Measurements from ENCODE around the gene UVRAG. TPM values are rescaled to one million over a fixed set of nuclear protein-coding genes. Genes with fewer than 3 reads are reported as not detected.
"Not testable (repeated sequence)": the region's sequence is repeated elsewhere in the genome, so short reads cannot be mapped to it uniquely, and the experiment has no call there.

UVRAG gene
- total RNA-seq, 4 donors from 2014 or later: 27.3 to 38.7 (median 33.6) TPM

DNA sequence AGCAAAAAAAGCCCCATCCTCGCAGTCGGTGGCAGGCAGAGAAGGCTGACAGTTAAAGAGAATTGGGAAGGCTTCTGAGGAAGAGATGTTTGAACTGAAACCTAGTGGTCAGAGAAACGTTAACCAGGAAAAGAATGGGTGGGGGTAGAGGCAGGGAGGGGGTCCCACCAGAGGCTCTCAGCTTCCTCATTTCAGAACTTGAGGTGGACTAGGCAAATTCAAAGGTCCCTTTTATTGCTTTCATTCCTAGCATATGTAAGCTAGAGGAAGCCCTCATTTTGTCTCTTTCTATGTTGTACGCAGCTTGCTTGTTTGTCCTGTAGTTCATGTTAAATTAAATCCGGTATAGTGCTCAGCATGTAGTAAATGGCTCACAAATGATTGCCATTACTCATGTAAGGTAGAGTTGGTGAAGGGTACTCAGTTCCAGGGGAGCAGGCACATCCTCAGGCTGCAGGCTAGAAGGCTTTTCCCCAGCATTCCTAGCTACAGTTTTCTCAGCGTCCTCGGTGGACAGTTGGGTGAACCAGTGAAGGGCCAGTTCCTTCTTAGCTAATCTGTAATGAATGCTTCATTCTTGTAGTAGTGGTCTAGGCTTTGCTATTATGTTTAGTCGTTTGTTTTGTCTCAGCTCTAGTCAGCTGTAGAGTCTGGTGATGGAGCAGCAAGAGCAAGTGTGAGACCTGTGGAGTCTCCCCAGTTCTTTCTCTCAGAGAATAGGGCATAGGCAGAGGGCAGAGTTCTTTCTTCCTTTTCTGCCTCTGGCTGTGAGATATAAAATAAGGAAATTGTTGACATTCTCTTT is 58.6 kb downstream of the UVRAG start:
- no peak for DNase-seq (ENCODE audit: low spot score in 2 of 2)
- H3K4me3 ChIP-seq: no peak overlapping the region
- H3K36me3 ChIP-seq: no peaks in the 10 kb centered on the region
- WGBS, 2 donors: 34 to 50% methylated on average over 8 of the region's 8 CpGs
- no peaks in the 10 kb centered on the region for H3K9me3 ChIP-seq
- no peaks in the 10 kb centered on the region for H3K27me3 ChIP-seq
- H3K27ac ChIP-seq: peak overlapping the region in 2 of 4 donors; percentile 43 to 52
- H3K4me1 ChIP-seq: peaks cover 0 to 60% (median 27%) of the 10 kb centered on the region in 4 donors
- no peak for TF ChIP-seq CTCF (IDR thresholded peaks at IDR 0.05)
- no peak for TF ChIP-seq EP300 (IDR thresholded peaks at IDR 0.05)
- TF ChIP-seq POLR2A (IDR thresholded peaks at IDR 0.05): no peak

DNA sequence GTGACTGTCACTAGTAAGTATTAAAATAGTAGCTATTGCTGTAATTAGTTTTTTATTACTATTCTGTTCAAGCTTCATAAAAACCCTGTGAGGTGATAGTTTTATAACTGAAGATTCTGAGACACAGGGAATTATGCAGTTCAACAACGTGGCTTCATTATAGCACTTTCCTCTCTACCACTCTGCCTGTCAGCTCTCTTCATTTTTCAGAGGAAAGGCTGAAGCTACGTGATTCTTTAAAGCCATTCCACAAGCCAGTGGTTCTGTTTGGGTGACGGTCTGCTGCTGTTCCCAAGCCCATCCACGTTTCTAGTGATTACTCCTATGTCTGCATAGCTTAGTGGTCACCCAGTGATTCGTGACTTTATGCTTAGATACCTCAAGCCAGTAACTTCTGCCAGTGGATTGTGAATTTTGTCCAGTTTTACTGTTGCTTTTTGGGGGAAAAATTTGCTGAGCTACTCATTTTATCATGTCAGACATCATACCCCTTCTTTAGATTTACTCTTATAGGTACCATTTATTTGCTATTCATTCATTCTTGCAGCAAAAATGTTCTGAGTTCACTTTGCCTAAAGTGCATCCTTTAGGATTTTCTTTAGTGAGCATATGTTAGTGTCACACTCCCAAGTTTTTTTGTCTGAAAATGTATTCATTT is 59.8 kb downstream of the UVRAG start:
- Histone ChIP-seq H3K4me1 (peaks cover 0 to 57% (median 23%) of the 10 kb centered on the region in 4 donors), H3K4me3 (no peak overlapping the region), H3K27me3 (no peaks in the 10 kb centered on the region), H3K36me3 (no peaks in the 10 kb centered on the region), H3K27ac (no peak overlapping the region), H3K9me3 (no peaks in the 10 kb centered on the region)
- TF ChIP-seq POLR2A (IDR thresholded peaks at IDR 0.05): no peak
- no peak for TF ChIP-seq CTCF (IDR thresholded peaks at IDR 0.05)
- no peak for TF ChIP-seq EP300 (IDR thresholded peaks at IDR 0.05)
- no peak for DNase-seq (ENCODE audit: low spot score in 2 of 2)
- 73 to 80% methylated on average over 5 of the region's 5 CpGs for WGBS, 2 donors

GRCh38 chr11:75877327-75877726 is 62.3 kb downstream of the UVRAG start:
- Histone ChIP-seq H3K4me1 (peaks cover 0 to 46% (median 23%) of the 10 kb centered on the region in 4 donors), H3K36me3 (peaks cover 0 to 15% (median 0%) of the 10 kb centered on the region in 3 donors)
- DNase-seq (ENCODE audit: low spot score in 2 of 2); H3K4me3 ChIP-seq; H3K27me3 ChIP-seq; H3K27ac ChIP-seq; H3K9me3 ChIP-seq: not testable (repeated sequence)
- WGBS, 2 donors: 20 to 60% methylated on average over 1 to 12 of the region's 27 CpGs

DNA sequence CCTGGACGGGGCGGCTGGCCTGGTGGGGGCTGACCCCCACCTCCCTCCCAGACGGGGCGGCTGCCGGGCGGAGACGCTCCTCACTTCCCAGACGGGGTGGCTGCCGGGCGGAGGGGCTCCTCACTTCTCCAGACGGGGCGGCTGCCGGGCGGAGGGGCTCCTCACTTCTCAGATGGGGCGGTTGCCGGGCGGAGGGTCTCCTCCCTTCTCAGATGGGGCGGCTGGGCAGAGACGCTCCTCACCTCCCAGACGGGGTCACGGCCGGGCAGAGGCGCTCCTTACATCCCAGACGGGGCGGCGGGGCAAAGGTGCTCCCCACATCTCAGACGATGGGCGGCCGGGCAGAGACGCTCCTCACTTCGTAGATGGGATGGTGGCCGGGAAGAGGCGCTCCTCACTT is 62.9 kb downstream of the UVRAG start:
- Histone ChIP-seq H3K4me1 (peaks cover 0 to 40% (median 21%) of the 10 kb centered on the region in 4 donors), H3K36me3 (peaks cover 0 to 15% (median 0%) of the 10 kb centered on the region in 3 donors)
- not testable (repeated sequence) for H3K4me3 ChIP-seq; DNase-seq (ENCODE audit: low spot score in 2 of 2); H3K27ac ChIP-seq; H3K27me3 ChIP-seq; H3K9me3 ChIP-seq
- WGBS, 2 donors: 98% methylated on average over 26 of the region's 33 CpGs; no CpG with 5 or more reads in 1 of the 2 donors

- Histone ChIP-seq H3K4me1 (peaks cover 0 to 30% (median 12%) of the 10 kb centered on the region in 4 donors), H3K36me3 (peaks cover 0 to 15% (median 0%) of the 10 kb centered on the region in 3 donors), H3K9me3 (no peaks in the 10 kb centered on the region), H3K4me3 (peak overlapping the region in 1 of 4 donors; percentile 3), H3K27ac (peak overlapping the region in 3 of 4 donors; percentile 16 to 56 (median 36)), H3K27me3 (no peaks in the 10 kb centered on the region)
- WGBS, 2 donors: 27 to 31% methylated on average over 2 of the region's 2 CpGs
- no peak for DNase-seq (ENCODE audit: low spot score in 2 of 2)
- TF ChIP-seq CTCF (IDR thresholded peaks at IDR 0.05): no peak
- no peak for TF ChIP-seq POLR2A (IDR thresholded peaks at IDR 0.05)
- no peak for TF ChIP-seq EP300 (IDR thresholded peaks at IDR 0.05)
Observed at GRCh38 chr11:75878933-75879332, 63.9 kb downstream of the UVRAG start.

DNA sequence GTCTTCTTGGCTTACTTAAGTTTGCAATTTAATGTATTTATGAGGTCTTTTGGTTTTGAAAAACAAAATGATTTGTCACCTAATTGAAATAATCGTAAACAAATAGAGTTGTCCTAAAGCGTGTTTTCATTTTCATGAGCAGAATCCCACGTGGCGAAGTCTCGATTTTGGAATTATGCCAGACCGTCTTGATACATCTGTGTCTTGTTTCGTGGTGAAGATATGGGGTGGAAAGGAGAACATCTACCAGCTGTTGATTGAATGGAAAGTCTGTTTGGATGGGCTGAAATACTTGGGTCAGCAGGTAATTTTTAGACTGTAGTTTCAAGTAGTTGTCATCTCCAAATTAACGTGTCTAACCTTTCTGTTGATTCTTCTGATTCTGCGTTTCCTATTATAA is 64.7 kb downstream of the UVRAG start:
- 83 to 84% methylated on average over 9 of the region's 9 CpGs for WGBS, 2 donors

GRCh38 chr11:75880343-75880742 is 65.3 kb downstream of the UVRAG start:
- WGBS, 2 donors: 88 to 91% methylated on average over 8 of the region's 8 CpGs
- not testable (repeated sequence) for H3K4me3 ChIP-seq; DNase-seq (ENCODE audit: low spot score in 2 of 2); H3K9me3 ChIP-seq; H3K27ac ChIP-seq; H3K27me3 ChIP-seq
- peaks cover 0 to 21% (median 4%) of the 10 kb centered on the region in 4 donors for H3K4me1 ChIP-seq
- H3K36me3 ChIP-seq: peaks cover 0 to 15% (median 0%) of the 10 kb centered on the region in 3 donors

More for the DNA sequence above, 64.7 kb downstream of the UVRAG start:
- peaks cover 0 to 22% (median 7%) of the 10 kb centered on the region in 4 donors for H3K4me1 ChIP-seq
- no peak overlapping the region for H3K27ac ChIP-seq
- DNase-seq (ENCODE audit: low spot score in 2 of 2): no peak
- no peaks in the 10 kb centered on the region for H3K27me3 ChIP-seq
- H3K4me3 ChIP-seq: no peak overlapping the region
- H3K36me3 ChIP-seq: peaks cover 0 to 15% (median 0%) of the 10 kb centered on the region in 3 donors
- H3K9me3 ChIP-seq: no peaks in the 10 kb centered on the region
- TF ChIP-seq POLR2A (IDR thresholded peaks at IDR 0.05): no peak
- no peak for TF ChIP-seq EP300 (IDR thresholded peaks at IDR 0.05)
- TF ChIP-seq CTCF (IDR thresholded peaks at IDR 0.05): no peak

Measured in tibial nerve (tissue), 4 donors.